KOPT-K1 (cell line): ENCODE measurements around the gene CLDN3.

ENCODE experiments used
- H3K27ac ChIP-seq: fragments of 200-600 bp; sonication (generic); 2 replicates; pipeline ENCODE4 v1.5.1; 2016; ENCODE audit warnings: antibody characterized with exemption, mild to moderate bottlenecking, low read depth, low read length; ENCODE audit not compliant: poor library complexity, severe bottlenecking
- H3K36me3 ChIP-seq: fragments of 200-600 bp; sonication (generic); 2 replicates; pipeline ENCODE4 v1.5.1; 2017; ENCODE audit warnings: antibody characterized with exemption, mild to moderate bottlenecking, low read length, moderate library complexity; ENCODE audit not compliant: insufficient read depth
- H3K9me3 ChIP-seq: fragments of 200-600 bp; sonication (generic); 2 replicates; pipeline ENCODE4 v1.5.1; 2017; ENCODE audit warnings: antibody characterized with exemption, low read length, mild to moderate bottlenecking; ENCODE audit not compliant: insufficient read depth, poor library complexity, severe bottlenecking

Gene CLDN3

DNA sequence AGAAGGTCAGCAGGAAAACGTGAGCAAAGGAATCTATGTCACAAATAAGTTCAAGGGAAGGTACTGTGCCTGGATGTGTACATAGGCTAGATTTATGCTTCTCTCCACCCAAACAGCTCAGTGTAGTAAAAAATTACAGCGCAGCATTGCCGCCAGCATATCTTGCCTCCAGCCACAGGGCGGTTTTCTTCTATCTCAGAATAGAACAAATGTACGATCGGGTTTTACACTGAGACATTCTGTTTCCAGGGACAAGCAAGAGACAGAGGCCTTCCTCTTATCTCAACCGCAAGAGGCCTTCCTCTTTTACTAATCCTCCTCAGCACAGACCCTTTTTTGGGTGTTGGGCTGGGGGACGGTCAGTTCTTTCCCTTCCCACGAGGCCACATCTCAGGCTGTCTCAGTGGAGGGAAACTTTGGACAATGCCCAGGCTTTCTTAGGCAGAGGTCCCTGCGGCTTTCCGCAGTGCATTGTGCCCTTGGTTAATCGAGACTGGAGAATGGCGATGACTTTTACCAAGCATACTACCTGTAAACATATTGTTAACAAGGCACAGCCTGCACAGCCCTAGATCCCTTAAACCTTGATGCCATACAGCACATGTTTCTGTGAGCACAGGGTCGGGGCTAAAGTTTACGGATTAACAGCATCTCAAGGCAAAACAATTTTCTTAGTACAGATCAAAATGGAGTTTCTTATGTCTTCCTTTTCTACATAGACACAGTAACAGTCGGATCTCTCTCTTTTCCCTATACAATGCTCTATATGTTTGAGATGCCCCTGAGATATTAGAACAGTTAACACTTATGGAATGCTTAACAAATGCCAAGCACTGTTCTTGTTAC lies 19.9 kb downstream of the CLDN3 start:
- H3K36me3 ChIP-seq = no peaks in the 10 kb centered on the region
- peaks cover 4% of the 10 kb centered on the region for H3K9me3 ChIP-seq
- H3K27ac ChIP-seq = no peak overlapping the region

DNA sequence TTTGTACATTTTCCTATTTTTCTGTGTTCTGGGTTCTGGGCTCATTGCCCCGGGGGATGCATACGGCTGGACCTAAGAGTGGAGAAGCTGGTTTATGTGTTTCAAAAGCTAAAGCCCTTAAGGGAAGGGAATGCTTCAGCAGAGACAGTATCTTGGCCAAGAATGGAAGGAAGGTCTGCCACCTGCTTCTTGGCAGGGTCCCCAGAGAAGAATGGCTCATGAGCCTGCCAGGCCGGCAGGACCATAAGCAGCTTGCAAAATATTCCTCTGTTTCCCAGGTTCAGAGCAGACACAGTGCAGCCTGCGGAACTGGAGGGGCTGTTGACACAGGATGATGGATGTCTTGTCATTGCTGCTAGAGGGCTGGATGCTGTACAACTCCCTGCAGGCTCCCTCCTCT lies 23.7 kb downstream of the CLDN3 start:
- H3K9me3 ChIP-seq = peaks cover 4% of the 10 kb centered on the region
- H3K27ac ChIP-seq = no peak overlapping the region
- H3K36me3 ChIP-seq = no peaks in the 10 kb centered on the region

DNA sequence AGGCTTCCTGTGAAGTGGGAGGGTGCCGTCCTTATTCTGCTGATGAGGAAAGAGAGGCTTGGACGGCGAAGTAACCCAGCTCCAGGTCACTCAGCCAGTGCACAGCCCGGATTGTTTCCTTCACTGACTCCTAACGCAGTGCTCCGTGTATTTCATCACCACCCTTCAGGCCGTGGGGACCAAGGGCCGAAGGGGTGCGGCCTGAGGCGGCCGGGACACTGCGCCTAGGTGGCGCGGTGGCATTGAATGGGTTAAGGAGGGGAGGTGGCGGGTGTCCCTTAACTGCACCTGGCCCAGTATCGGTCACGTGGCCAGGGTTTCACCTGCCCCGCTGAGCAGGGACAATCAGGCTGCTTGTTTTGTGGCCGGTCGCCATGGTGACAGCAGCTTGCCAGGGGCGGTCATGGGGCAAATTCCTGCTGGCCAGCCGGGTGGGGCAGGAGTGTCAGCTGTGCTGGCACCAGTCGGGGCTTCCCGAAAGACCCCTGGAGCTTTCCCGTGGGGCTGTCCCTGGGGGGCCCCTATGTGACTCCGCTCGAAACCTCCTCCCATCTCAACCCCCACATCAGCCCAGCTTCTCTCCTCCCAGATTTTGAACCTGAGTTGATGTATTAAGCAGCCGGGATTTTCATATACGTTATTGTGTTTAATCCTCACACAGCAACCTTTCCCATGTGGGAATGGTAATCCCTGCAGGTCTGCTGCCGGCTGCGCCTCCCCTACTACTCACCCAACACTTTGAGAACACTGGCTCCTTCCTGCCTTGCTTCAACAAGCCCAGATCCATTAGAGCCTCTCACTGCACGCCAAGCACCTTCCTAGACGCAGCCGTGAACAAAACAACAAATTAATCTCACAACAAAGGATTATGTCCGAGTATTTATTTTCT lies 27.1 kb downstream of the CLDN3 start:
- H3K36me3 ChIP-seq = no peaks in the 10 kb centered on the region
- H3K9me3 ChIP-seq = no peaks in the 10 kb centered on the region
- H3K27ac ChIP-seq = no peak overlapping the region

DNA sequence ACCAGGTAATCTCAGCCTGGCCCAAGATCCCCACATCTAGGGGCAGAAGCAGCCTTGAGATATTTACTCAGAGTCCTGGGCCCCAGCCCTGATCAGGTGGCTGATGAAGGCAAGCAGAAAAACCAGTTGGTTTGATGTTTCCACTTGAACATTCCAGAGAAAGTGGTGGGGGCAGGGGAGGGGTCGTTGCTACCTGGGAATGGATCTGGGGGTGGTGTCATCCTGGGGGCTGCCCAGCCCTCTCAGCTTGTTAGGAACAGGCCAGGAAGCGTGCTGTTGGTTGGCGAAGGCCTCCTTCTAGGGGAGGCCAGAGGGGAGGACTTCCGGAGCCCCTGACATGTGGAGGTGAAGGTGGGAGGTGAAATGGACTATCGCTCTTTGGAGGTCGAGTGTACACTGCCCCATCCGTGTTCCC lies 27.7 kb downstream of the CLDN3 start:
- Histone ChIP-seq H3K27ac (no peak overlapping the region), H3K36me3 (peaks cover 2% of the 10 kb centered on the region; the same call in 1 of the 2 replicates), H3K9me3 (no peaks in the 10 kb centered on the region)

DNA sequence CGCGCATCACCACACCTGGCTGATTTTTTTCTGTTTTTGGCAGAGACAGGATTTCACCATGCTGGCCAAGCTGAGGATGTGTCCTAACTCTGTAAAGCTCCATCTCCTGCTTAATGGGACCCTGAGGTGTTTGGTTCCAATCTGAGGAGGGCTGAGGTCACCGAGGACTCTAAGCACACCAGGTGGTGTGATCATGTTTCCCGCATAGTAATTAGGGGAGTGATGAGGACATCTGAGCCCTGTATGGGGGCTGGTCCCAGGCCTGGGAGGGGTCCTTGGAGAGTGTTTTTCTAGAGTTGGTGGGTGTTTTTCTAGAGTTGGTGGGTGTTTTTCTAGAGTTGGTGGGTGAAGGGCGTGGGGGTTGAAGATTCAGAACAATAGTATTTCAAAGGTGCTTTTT lies 28.5 kb downstream of the CLDN3 start:
- no peak overlapping the region for H3K27ac ChIP-seq
- peaks cover 9% of the 10 kb centered on the region; the same call in 1 of the 2 replicates for H3K36me3 ChIP-seq
- H3K9me3 ChIP-seq = no peaks in the 10 kb centered on the region

DNA sequence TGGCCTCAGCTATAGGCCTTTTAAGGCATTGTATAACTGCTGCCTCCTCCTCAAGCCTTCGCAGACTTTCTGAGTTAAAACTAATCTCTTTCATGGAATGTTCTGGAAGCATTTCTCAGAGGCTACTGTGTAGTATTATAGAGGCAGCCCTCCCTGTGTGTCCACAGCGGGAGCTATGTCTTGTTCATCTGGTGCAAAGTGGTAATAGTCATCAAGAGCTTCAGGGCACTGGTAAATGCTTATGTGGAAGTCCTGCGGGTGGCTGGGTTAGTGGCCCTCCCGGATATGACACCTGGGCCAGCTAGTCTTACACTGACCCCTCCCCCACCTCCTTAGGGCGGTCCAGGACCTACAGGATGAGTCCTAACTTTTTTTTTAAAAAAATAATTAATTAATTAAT lies 29.3 kb downstream of the CLDN3 start:
- peaks cover 15% of the 10 kb centered on the region; the same call in 1 of the 2 replicates for H3K36me3 ChIP-seq
- H3K27ac ChIP-seq = no peak overlapping the region
- no peaks in the 10 kb centered on the region for H3K9me3 ChIP-seq

DNA sequence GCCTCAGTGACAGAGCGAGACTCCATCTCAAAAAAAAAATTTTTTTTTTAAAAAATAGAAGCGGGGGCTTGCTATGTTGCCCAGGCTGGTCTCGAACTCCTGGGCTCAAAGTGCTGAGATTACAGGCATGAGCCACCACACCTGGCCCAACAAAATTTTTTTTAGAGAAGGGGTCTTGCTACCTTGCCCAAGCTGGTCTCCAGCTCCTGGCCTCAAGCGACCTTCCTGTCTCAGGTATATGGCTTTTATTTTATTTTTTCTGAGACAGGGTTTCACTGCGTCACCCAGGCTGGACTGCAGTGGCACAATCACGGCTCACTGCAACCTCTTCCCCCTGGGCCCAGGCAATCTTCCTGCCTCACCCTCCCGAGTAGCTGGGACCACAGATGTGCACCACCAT lies 29.9 kb downstream of the CLDN3 start:
- no peaks in the 10 kb centered on the region for H3K9me3 ChIP-seq
- no peak overlapping the region for H3K27ac ChIP-seq
- peaks cover 18% of the 10 kb centered on the region; the same call in 1 of the 2 replicates for H3K36me3 ChIP-seq

DNA sequence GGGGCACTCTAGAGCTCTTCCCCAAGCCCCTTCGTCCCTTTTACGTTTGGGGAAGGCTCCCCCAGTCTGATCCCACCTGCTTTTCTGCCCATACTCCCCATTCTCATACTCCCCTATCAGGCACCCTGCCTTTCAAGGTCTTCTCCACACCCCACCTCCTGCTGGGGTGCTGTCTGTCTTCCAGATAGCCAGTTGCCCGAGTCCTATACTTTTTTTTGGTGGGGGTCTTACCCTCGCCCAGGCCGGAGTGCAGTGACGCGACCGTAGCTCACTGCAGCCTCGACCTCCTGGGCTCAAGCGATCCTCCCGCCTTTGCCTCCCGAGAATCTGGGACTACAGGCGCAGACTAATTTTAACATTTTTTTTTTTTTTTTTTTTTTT lies 30.7 kb downstream of the CLDN3 start:
- Histone ChIP-seq H3K27ac (peak overlapping the region; percentile 85), H3K9me3 (no peaks in the 10 kb centered on the region), H3K36me3 (peaks cover 18% of the 10 kb centered on the region; the same call in 1 of the 2 replicates)

DNA sequence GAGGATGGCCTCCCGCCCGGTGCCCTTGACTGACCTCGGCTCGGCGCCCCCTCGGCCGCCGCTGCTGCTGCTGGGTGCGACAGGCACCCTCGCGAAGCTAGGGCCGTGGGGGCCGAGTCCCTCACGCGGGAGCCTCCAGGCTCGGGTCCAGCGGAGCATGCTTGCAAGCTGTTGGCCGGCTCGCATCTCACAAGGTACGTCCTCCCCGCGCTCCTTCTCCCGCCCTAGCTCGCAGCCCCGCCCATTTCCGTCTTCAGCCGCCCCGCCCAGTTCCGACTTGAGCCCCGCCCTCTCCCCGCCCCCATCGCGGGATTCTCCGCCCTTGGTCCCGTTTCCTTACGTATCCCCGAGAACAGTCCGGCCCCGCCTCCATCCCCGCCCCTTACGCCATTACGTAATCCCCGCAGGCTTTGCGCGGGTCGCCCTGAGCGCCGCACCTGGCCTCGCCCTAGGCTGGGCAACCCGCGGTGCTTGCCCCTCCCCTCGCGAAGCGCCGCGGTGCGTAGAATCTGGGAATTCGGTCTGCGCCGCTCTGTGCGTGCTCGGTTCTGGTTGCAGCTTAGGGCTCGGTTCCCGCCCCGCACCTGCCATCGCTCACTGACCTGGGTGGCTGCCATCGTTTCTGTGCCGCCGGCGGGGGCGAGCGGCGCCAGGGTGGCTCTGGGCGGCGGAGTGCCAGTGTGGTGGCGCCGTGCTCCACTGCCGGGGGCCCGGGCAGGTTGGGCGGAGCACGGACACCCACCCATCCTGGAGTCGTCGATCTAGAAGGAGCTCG lies 31.3 kb downstream of the CLDN3 start, which contains the start of gene ABHD11:
Gene ABHD11 (minus strand): TSS at position 191 of the 775 bp plus-strand sequence. CDS start 32 bp downstream, at position 159.
- Histone ChIP-seq H3K36me3 (peaks cover 18% of the 10 kb centered on the region; the same call in 1 of the 2 replicates), H3K9me3 (no peaks in the 10 kb centered on the region), H3K27ac (peak within 1 kb of the TSS; percentile 85)

DNA sequence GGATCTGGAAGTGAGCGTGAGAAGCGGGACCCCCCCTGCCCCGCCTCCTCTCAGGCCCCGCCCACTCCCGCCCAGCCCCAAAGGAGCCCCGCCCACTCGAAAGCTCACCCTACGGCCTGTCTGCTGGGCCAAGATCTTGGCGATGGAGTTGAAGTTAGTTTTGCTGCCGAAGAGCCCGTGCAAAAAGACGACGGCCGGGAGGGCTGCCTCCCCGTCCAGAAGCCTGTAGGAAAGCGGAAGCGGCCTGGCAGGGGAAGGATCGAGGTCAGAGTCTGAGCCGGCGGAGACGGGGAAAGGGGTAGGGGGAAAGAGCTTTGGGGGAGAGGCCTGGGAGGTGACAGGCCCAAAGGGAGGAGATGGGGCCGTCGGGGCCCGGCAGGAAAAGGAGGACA lies 31.9 kb downstream of the CLDN3 start:
- Histone ChIP-seq H3K9me3 (no peaks in the 10 kb centered on the region), H3K27ac (peak overlapping the region; percentile 85), H3K36me3 (peaks cover 18% of the 10 kb centered on the region; the same call in 1 of the 2 replicates)

DNA sequence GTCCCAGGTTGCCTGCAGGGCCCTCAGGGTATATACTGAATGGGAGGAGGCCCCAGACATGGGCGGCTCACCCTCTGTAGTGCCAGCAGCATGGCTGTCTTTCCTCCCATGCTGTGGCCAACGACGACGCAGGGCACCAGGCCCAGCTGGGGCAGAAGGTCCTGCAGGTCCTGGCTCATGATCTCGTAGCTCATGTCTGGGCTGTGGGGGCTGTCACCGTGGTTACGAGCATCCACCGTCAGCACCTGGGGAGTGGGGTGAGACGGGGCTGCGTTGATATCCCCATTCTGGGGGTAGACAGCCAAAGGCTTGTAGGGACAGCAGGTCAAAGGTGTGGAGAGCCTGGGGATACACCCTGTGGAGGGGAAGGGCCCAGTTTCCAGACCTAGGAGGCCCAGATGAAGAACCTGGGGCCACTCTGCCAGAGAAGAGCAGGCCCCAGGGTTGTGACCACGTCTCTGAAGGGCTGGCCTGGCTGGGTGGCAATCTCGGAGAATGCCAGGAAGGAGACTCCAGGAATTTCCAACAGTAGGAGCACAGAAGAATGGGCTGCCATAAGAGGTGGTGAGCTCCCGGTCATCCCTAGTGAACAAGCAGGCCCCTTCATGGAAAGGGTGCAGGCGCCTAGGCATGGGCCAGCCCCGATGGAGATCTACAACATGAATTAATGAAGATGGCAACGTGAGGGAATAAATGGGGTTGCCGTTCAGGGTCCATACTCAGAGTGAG lies 32.4 kb downstream of the CLDN3 start:
- no peaks in the 10 kb centered on the region for H3K9me3 ChIP-seq
- peaks cover 18% of the 10 kb centered on the region; the same call in 1 of the 2 replicates for H3K36me3 ChIP-seq
- H3K27ac ChIP-seq = peak overlapping the region; percentile 85

DNA sequence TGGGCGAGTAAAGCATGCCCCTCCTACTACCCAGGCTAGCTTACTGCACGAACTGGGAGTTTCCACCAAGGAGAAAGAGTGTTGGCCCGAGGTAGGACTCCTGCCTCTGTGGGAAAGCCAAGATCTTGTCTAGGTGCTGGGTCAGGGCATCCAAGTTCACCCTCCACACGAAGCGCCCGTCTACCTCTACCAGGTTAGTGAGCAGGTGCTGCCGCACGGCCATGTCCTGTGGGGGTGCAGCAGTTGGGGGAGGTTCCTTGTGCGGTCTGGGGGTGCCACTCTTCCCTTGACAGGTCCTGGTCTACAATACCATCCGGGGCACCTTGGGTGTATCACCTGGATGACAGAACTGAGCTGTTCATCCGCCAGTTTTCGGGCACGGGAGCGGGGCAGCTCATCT lies 33.2 kb downstream of the CLDN3 start:
- H3K9me3 ChIP-seq = no peaks in the 10 kb centered on the region
- peaks cover 18% of the 10 kb centered on the region; the same call in 1 of the 2 replicates for H3K36me3 ChIP-seq
- H3K27ac ChIP-seq = no peak overlapping the region

DNA sequence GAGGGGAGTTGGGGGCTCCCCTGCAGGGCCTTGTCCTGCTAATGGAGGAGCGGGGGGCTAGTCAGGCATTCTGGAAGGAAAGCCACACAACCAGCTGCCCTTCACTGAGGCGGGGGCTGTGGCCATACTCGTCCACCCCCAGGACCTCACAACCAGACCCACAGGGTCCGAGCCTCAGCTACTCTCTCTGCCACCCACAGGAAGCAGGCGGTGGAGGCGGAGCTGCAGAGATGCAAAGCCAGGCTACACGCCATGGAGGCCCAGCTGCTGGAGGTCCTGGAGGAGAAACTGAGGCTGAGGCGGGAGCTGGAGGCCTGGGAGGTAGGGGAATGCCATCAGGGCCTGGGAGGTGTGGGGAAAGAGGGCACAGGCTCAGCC lies 34.6 kb downstream of the CLDN3 start:
- no peak overlapping the region for H3K27ac ChIP-seq
- H3K9me3 ChIP-seq = no peaks in the 10 kb centered on the region

More for the DNA sequence above, 34.6 kb downstream of the CLDN3 start:
- H3K36me3 ChIP-seq = peaks cover 18% of the 10 kb centered on the region; the same call in 1 of the 2 replicates
